Subcutaneous preadipocyte (primary cell): Measurements from ENCODE around the gene CGA. TPM values are rescaled to one million over a fixed set of nuclear protein-coding genes. Genes with fewer than 3 reads are reported as not detected.

Source experiments
- total RNA-seq: library from RNA; depleted of rRNA; stranded (reverse); fragments of >200 nt; gene quantifications from 2 replicates; pipeline ENCODE4 v1.2.3, GENCODE V29; 2012

CGA gene
- total RNA-seq, result not detected in 2 replicates

GRCh38 chr6:87095087-87095509 lies at the start of gene CGA:
Gene CGA, minus strand, starts transcription at chr6:87095106. Its CDS starts 6,906 bp downstream, at chr6:87088200.

Other genes starting within 250 kb of the CGA start
- gene HTR1E, start 157.6 kb downstream of the CGA start, total RNA-seq, result not detected in 2 replicates
- 19.5 and 20.9 TPM in 2 replicates for gene ZNF292, start 60.5 kb upstream of the CGA start, total RNA-seq
- 4.4 and 5.3 TPM in 2 replicates for gene SMIM8, start 227.5 kb upstream of the CGA start, total RNA-seq
- not detected in 2 replicates for gene GJB7, start 234.2 kb upstream of the CGA start, total RNA-seq
- gene C6orf163, start 249.7 kb upstream of the CGA start, total RNA-seq, result 2.7 and 2.9 TPM in 2 replicates